Measurements from ENCODE around the gene CDK5RAP1. TPM values are rescaled to one million over a fixed set of nuclear protein-coding genes. Genes with fewer than 3 reads are reported as not detected.

CDK5RAP1 gene
- total and polyA plus RNA-seq, 4 donors = 11.3 to 22.1 (median 14.8) TPM

- WGBS = 88% methylated on average over 12 of the region's 12 CpGs
- H3K27ac ChIP-seq (ENCODE audit: low read depth in 1 of 2, low read length in 2 of 2) = no peak overlapping the region
These were observed 36.0 kb upstream of the CDK5RAP1 start for GRCh38 chr20:33437141-33437911.

More at GRCh38 chr20:33437141-33437911, 36.0 kb upstream of the CDK5RAP1 start:
- H3K9ac ChIP-seq (ENCODE audit: low read depth in 1 of 2, low read length in 2 of 2) = no peak overlapping the region
- H3K27me3 ChIP-seq (ENCODE audit: control insufficient read depth in 4 of 4, insufficient read depth in 4 of 4, low read length in 3 of 4) = no peaks in the 10 kb centered on the region
- H3K36me3 ChIP-seq (ENCODE audit: control insufficient read depth in 4 of 4, insufficient read depth in 3 of 4, low read depth in 1 of 4, low read length in 3 of 4) = peaks cover 0 to 5% (median 0%) of the 10 kb centered on the region in 4 donors
- DNase-seq (ENCODE audit: low spot score) = no peak
- H3K4me3 ChIP-seq (ENCODE audit: low read depth in 1 of 3, low read length in 3 of 3) = no peak overlapping the region
- TF ChIP-seq ZBTB33 (IDR thresholded peaks at IDR 0.05) (no peak), RAD21 (IDR thresholded peaks at IDR 0.05) (no peak), TAF1 (conservative IDR thresholded peaks at IDR 0.05) (no peak), HNF4A (conservative IDR thresholded peaks at IDR 0.05) (no peak), ATF3 (IDR thresholded peaks at IDR 0.05) (no peak), JUND (IDR thresholded peaks at IDR 0.05) (no peak), RXRA (IDR thresholded peaks at IDR 0.05) (no peak), FOXA1 (IDR thresholded peaks at IDR 0.05) (no peak), REST (IDR thresholded peaks at IDR 0.05) (no peak), HNF4G (IDR thresholded peaks at IDR 0.05) (no peak), NR2F2 (IDR thresholded peaks at IDR 0.05) (no peak), EGR1 (IDR thresholded peaks at IDR 0.05; ENCODE audit: low read depth in 2 of 2) (no peak), GABPA (IDR thresholded peaks at IDR 0.05 in 1 of 2, conservative IDR thresholded peaks at IDR 0.05 in 1 of 2) (no peak), YY1 (IDR thresholded peaks at IDR 0.05) (no peak), FOXA2 (IDR thresholded peaks at IDR 0.05) (no peak), SP1 (IDR thresholded peaks at IDR 0.05) (no peak), MAX (IDR thresholded peaks at IDR 0.05) (no peak), CTCF (IDR thresholded peaks at IDR 0.05; ENCODE audit: low read depth, low read length, missing input control) (no peak)
- H3K9me3 ChIP-seq (ENCODE audit: control insufficient read depth in 4 of 4, low read length in 3 of 4) = no peaks in the 10 kb centered on the region
- H3K4me1 ChIP-seq (ENCODE audit: control insufficient read depth in 4 of 4, insufficient read depth in 4 of 4, low read length in 3 of 4) = peaks cover 0 to 16% (median 11%) of the 10 kb centered on the region in 4 donors

Measured in liver (tissue), 9 donors.